Pancreas (tissue), 10 donors: Measurements from ENCODE around the gene GTF2F2. TPM values are rescaled to one million over a fixed set of nuclear protein-coding genes. Genes with fewer than 3 reads are reported as not detected.
"Not testable (repeated sequence)": the region's sequence is repeated elsewhere in the genome, so short reads cannot be mapped to it uniquely, and the experiment has no call there.

Source experiments
- ATAC-seq, 4 donors: fragments of 200-7000 bp; cut with Tn5 transposase; one replicate each; pipeline versions ENCODE4 v1.8.0 to v1.9.1; 2020; ENCODE audit warnings: mild to moderate bottlenecking in 4 of 4, moderate library complexity in 4 of 4
- DNase-seq, 6 donors: peaks; one replicate each; pipeline ENCODE4 v3.0.0-alpha.2; 2020
- FAIRE-seq: peaks from 2 replicates; lab custom pipeline; 2012; peaks lifted over from hg19 to GRCh38; lab: Jason Lieb, UNC
- H3K27ac ChIP-seq, 4 donors: fragments of 200-600 bp; sonication (generic); 1 replicate in 3 of 4; 2 replicates in 1 of 4; pipeline versions ENCODE4 v1.5.0 to v1.8.0; 2020
- H3K27me3 ChIP-seq, 4 donors: fragments of 200-600 bp; one replicate each; pipeline ENCODE4 v1.8.0; 2021
- H3K36me3 ChIP-seq, 3 donors: fragments of 200-600 bp; sonication (generic) in 1 of 3; one replicate each; pipeline versions ENCODE4 v1.5.0 to v1.8.0; 2020 to 2021
- H3K4me1 ChIP-seq, 3 donors: fragments of 200-600 bp; one replicate each; pipeline ENCODE4 v1.8.0; 2021
- H3K4me3 ChIP-seq, 4 donors: fragments of 200-600 bp; sonication (generic) in 2 of 4; one replicate each; pipeline versions ENCODE4 v1.5.0 to v1.8.0; 2020 to 2021
- H3K9me3 ChIP-seq, 4 donors: fragments of 200-600 bp; one replicate each; pipeline ENCODE4 v1.8.0; 2021
- CTCF ChIP-seq, 4 donors: fragments of 200-600 bp; sonication (generic) in 3 of 4; IDR thresholded peaks; one replicate each; pipeline versions ENCODE4 v1.5.0 to v1.8.0; 2021; ENCODE audit warnings: antibody characterized with exemption in 4 of 4
- WGBS, 2 donors: extraction: QIAGEN DNeasy Blood & Tissue Kit; methylation state at CpG; one replicate each; pipeline ENCODE4 v1.1.7; 2013; 5-methylcytosine and 5-hydroxymethylcytosine counted together
- intact Hi-C, 3 donors: fragments of 100-400 bp; cut with DNase I; formaldehyde crosslinking; loops; one replicate each; pipeline versions ENCODE4 v1.11.1 to v1.14.2; 2022
- polyA plus RNA-seq, 2 donors: library from polyadenylated mRNA; stranded (reverse); fragments of 200-250 nt; gene quantifications; one replicate each; pipeline ENCODE4 v1.2.3, GENCODE V29; 2013
- total RNA-seq, 6 donors: library from RNA; stranded (reverse); fragmentation: NEBNext Ultra II Directional in 4 of 6; extraction: Animal tissue kit (Norgen Biotek cat#: 25700) in 4 of 6; gene quantifications; one replicate each; pipeline versions ENCODE4 v1.2.1 to v1.2.4, GENCODE V29; 2021 to 2023
- donor health status: healthy with polysubstance abuse.
- donor health status: DM: no; HTN: no; CAD: no; lungs with moderate emphysema.
- donor health status: DM: no; HTN: no; CAD: no.
- donor health status: control.
- donor health status: control.
- donor health status: Bipolar disorder and iron deficiency.
- donor health status: DM: yes; HTN: yes; CAD: no.
- donor health status: DM: no; HTN: no; CAD: no.
- donor health status: DM: no; HTN: no; CAD: no.
- donor health status: DM: yes; HTN: yes; CAD: no.

The GTF2F2 gene
- total and polyA plus RNA-seq, 8 donors, result 6.0 to 8.6 (median 7.7) TPM

GRCh38 chr13:45179428-45179827 lies 59.1 kb downstream of the GTF2F2 start:
- H3K27me3 ChIP-seq, result no peaks in the 10 kb centered on the region
- no peak for TF ChIP-seq CTCF (IDR thresholded peaks at IDR 0.05)
- H3K4me3 ChIP-seq, result no peak overlapping the region
- intact Hi-C loops, result no loop called here
- DNase-seq, result no peak
- H3K4me1 ChIP-seq, result no peaks in the 10 kb centered on the region
- H3K9me3 ChIP-seq, result no peaks in the 10 kb centered on the region
- FAIRE-seq, result no peak
- no peak overlapping the region for H3K27ac ChIP-seq
- peak in 1 of 4 donors; percentile 36 for ATAC-seq
- no peaks in the 10 kb centered on the region for H3K36me3 ChIP-seq

- ATAC-seq (no peak), FAIRE-seq (peak; percentile 89), DNase-seq (no peak)
- H3K4me3 ChIP-seq, result no peak overlapping the region
- no peaks in the 10 kb centered on the region for H3K36me3 ChIP-seq
- intact Hi-C loops, result no loop called here
- WGBS, 2 donors, result 86% methylated on average over 3 of the region's 3 CpGs
- no peak for TF ChIP-seq CTCF (IDR thresholded peaks at IDR 0.05)
- no peaks in the 10 kb centered on the region for H3K27me3 ChIP-seq
- H3K4me1 ChIP-seq, result no peaks in the 10 kb centered on the region
- no peaks in the 10 kb centered on the region for H3K9me3 ChIP-seq
- no peak overlapping the region for H3K27ac ChIP-seq
These were observed 60.0 kb downstream of the GTF2F2 start for GRCh38 chr13:45180303-45180702.

GRCh38 chr13:45180713-45181601 lies 60.6 kb downstream of the GTF2F2 start:
- intact Hi-C loops, result no loop called here
- Histone ChIP-seq H3K4me3 (no peak overlapping the region), H3K4me1 (no peaks in the 10 kb centered on the region), H3K27me3 (no peaks in the 10 kb centered on the region), H3K36me3 (no peaks in the 10 kb centered on the region), H3K9me3 (no peaks in the 10 kb centered on the region), H3K27ac (no peak overlapping the region)
- ATAC-seq (no peak), FAIRE-seq (no peak), DNase-seq (no peak)
- TF ChIP-seq CTCF (IDR thresholded peaks at IDR 0.05), result no peak
- 95 to 96% methylated on average over 7 of the region's 7 CpGs for WGBS, 2 donors

- intact Hi-C loops, result no loop called here
- no peak for TF ChIP-seq CTCF (IDR thresholded peaks at IDR 0.05)
- Histone ChIP-seq H3K4me1 (no peaks in the 10 kb centered on the region), H3K36me3 (no peaks in the 10 kb centered on the region), H3K27ac (no peak overlapping the region), H3K4me3 (no peak overlapping the region), H3K27me3 (no peaks in the 10 kb centered on the region), H3K9me3 (no peaks in the 10 kb centered on the region)
- WGBS, 2 donors, result 96% methylated on average over 5 of the region's 5 CpGs
- ATAC-seq (no peak), DNase-seq (no peak), FAIRE-seq (no peak)
These were observed 64.4 kb downstream of the GTF2F2 start for GRCh38 chr13:45184693-45185092.

- H3K9me3 ChIP-seq, result no peaks in the 10 kb centered on the region
- no peaks in the 10 kb centered on the region for H3K36me3 ChIP-seq
- FAIRE-seq (no peak), DNase-seq (no peak), ATAC-seq (no peak)
- H3K4me3 ChIP-seq, result no peak overlapping the region
- H3K27ac ChIP-seq, result no peak overlapping the region
- WGBS, 2 donors, result 88 to 94% methylated on average over 2 of the region's 2 CpGs
- no peaks in the 10 kb centered on the region for H3K27me3 ChIP-seq
- no peaks in the 10 kb centered on the region for H3K4me1 ChIP-seq
- intact Hi-C loops, result no loop called here
- no peak for TF ChIP-seq CTCF (IDR thresholded peaks at IDR 0.05)
These were observed 65.0 kb downstream of the GTF2F2 start for GRCh38 chr13:45185286-45185685.

GRCh38 chr13:45189077-45189476 lies 68.8 kb downstream of the GTF2F2 start:
- H3K36me3 ChIP-seq, H3K27ac ChIP-seq, H3K4me3 ChIP-seq, H3K27me3 ChIP-seq, intact Hi-C loops, DNase-seq, H3K4me1 ChIP-seq, ATAC-seq, FAIRE-seq, H3K9me3 ChIP-seq: not testable (repeated sequence)
- 97 to 100% methylated on average over 4 of the region's 4 CpGs for WGBS, 2 donors

- H3K27me3 ChIP-seq, intact Hi-C loops, FAIRE-seq, H3K4me3 ChIP-seq, H3K4me1 ChIP-seq, DNase-seq, H3K9me3 ChIP-seq, H3K36me3 ChIP-seq, ATAC-seq, H3K27ac ChIP-seq: not testable (repeated sequence)
These were observed 69.2 kb downstream of the GTF2F2 start for GRCh38 chr13:45189511-45189910.
